ENCODE measurements around the gene SPATA16.
A peak's percentile ranks its signal among the peaks of the same experiment; 100 is the strongest.

Gene SPATA16

DNA sequence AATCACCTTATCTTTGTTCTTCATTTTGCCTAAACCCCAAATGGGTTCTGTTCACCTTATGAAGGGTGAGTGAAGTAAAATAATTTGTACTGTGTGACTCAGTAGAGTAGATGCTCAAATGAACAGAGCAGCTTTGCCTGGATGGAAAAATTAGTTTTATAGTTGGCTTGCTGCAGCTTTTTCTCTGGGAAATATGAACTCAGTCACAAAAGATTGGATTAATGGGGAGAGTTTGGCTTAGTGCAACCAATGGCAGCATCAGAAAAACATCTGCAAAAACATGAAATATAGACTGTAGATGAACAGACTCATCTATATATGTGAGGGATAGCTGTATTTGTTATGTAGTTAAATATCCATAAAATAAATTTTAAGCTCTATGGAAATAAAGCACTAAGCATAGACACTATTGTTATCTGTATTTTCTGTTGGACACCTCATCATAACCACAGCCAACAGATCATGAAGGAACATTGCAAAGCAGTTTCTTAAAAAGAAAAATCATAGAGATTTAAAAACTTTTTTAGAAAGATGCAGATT, 209.2 kb downstream of the SPATA16 start:
- TF ChIP-seq, protein P1, sequence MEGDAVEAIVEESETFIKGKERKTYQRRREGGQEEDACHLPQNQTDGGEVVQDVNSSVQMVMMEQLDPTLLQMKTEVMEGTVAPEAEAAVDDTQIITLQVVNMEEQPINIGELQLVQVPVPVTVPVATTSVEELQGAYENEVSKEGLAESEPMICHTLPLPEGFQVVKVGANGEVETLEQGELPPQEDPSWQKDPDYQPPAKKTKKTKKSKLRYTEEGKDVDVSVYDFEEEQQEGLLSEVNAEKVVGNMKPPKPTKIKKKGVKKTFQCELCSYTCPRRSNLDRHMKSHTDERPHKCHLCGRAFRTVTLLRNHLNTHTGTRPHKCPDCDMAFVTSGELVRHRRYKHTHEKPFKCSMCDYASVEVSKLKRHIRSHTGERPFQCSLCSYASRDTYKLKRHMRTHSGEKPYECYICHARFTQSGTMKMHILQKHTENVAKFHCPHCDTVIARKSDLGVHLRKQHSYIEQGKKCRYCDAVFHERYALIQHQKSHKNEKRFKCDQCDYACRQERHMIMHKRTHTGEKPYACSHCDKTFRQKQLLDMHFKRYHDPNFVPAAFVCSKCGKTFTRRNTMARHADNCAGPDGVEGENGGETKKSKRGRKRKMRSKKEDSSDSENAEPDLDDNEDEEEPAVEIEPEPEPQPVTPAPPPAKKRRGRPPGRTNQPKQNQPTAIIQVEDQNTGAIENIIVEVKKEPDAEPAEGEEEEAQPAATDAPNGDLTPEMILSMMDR (IDR thresholded peaks at IDR 0.05; ENCODE audit: low read depth, low read length), result no peak
- no peak overlapping the region for H3K4me3 ChIP-seq (ENCODE audit: low read depth, low read length)
- in situ Hi-C loops (cut with HindIII; ENCODE audit: low sequenced_read_pairs), result no loop called here
- no peak for DNase-seq (ENCODE audit: low read depth, low spot score)

DNA sequence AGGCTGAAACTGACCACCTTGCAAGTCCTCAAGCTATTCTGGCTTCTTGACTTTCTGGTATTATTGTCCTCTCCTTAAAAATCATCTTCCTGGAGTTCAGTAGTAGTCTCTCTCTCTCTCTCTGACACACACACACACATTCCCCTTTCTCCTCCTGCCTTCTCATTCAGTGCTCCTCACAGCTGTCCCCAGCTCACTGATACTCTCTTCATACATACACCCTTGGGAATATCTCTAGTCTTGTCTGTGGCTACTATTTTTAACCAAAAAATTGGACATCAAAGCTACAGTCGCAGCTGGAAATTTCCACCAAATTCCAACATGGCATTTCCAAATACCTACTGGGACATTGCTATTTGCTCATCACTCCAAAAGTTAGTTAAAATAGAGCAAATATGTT, 211.6 kb downstream of the SPATA16 start:
- DNase-seq (ENCODE audit: low read depth, low spot score), result no peak
- in situ Hi-C loops (cut with HindIII; ENCODE audit: low sequenced_read_pairs), result no loop called here
- TF ChIP-seq, protein P1 (IDR thresholded peaks at IDR 0.05; ENCODE audit: low read depth, low read length), result no peak
- H3K4me3 ChIP-seq (ENCODE audit: low read depth, low read length), result no peak overlapping the region

DNA sequence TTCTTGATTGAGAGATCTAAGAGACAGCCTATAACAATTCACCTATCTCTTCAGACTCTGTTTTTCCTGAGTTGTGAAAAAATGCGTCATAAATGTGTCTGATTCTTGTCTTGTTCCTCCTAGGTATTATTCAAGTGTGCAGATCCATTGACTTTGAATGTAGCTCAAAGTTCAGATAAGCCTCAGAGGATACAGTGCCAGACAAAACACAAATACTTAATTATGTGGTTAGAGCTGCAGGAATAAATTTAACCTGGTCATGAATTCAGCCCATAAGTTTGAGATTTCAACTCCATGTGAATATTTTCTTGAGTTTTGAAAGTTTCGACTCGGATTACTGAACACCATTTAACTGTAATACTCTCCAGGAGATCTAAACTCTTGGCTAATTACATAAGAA, 216.5 kb downstream of the SPATA16 start:
- in situ Hi-C loops (cut with HindIII; ENCODE audit: low sequenced_read_pairs), result no loop called here
- no peak for DNase-seq (ENCODE audit: low read depth, low spot score)
- H3K4me3 ChIP-seq (ENCODE audit: low read depth, low read length), result no peak overlapping the region
- TF ChIP-seq, protein P1 (IDR thresholded peaks at IDR 0.05; ENCODE audit: low read depth, low read length), result no peak

GRCh38 chr3:172919297-172919683, 221.7 kb downstream of the SPATA16 start:
- TF ChIP-seq, protein P1 (IDR thresholded peaks at IDR 0.05; ENCODE audit: low read depth, low read length), result no peak
- DNase-seq (ENCODE audit: low read depth, low spot score), result no peak
- no peak overlapping the region for H3K4me3 ChIP-seq (ENCODE audit: low read depth, low read length)
- in situ Hi-C loops (cut with HindIII; ENCODE audit: low sequenced_read_pairs), result no loop called here

- no peak overlapping the region for H3K4me3 ChIP-seq (ENCODE audit: low read depth, low read length)
- in situ Hi-C loops (cut with HindIII; ENCODE audit: low sequenced_read_pairs), result no loop called here
- TF ChIP-seq, protein P1 (IDR thresholded peaks at IDR 0.05; ENCODE audit: low read depth, low read length), result no peak
- DNase-seq (ENCODE audit: low read depth, low spot score), result no peak
These were observed 222.3 kb downstream of the SPATA16 start for GRCh38 chr3:172918568-172919296.

GRCh38 chr3:172918165-172918564, 222.9 kb downstream of the SPATA16 start:
- H3K4me3 ChIP-seq (ENCODE audit: low read depth, low read length), result no peak overlapping the region
- TF ChIP-seq, protein P1 (IDR thresholded peaks at IDR 0.05; ENCODE audit: low read depth, low read length), result no peak
- DNase-seq (ENCODE audit: low read depth, low spot score), result peak; percentile 43
- in situ Hi-C loops (cut with HindIII; ENCODE audit: low sequenced_read_pairs), result no loop called here

All from astrocyte of the spinal cord (primary cell).